Activated CD8-positive, alpha-beta memory T cell treated with anti-CD3 and anti-CD28 coated beads, Interleukin-2, amount 50 U/mL, for 1 hour (primary cell): Measurements from ENCODE around the gene PVALEF.

Source experiments
- DNase-seq: peaks from one replicate; pipeline ENCODE4 v3.0.0-alpha.2; 2020; ENCODE audit errors: extremely low read depth

The PVALEF gene

DNA sequence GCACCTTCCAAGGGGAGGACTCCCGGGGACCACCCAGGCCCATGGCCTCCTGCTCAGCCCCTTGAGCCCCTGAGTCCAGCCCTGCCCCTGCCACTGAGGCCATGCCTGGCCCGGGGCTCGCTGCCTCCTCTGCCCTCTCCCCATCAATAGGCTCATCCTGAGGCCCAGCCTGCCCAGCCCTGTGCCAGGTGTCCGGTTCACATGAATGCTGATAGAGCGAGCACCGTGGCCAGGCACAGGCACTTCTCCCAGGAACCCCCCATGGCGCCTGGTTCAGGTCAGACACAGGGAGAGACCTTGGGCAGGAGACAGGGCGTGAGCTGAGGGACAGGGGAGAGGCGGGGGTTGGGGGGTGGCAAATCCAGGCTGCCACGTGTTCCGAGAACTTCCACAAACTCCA lies 2.8 kb upstream of the PVALEF start:
- DNase-seq, result no peak

DNA sequence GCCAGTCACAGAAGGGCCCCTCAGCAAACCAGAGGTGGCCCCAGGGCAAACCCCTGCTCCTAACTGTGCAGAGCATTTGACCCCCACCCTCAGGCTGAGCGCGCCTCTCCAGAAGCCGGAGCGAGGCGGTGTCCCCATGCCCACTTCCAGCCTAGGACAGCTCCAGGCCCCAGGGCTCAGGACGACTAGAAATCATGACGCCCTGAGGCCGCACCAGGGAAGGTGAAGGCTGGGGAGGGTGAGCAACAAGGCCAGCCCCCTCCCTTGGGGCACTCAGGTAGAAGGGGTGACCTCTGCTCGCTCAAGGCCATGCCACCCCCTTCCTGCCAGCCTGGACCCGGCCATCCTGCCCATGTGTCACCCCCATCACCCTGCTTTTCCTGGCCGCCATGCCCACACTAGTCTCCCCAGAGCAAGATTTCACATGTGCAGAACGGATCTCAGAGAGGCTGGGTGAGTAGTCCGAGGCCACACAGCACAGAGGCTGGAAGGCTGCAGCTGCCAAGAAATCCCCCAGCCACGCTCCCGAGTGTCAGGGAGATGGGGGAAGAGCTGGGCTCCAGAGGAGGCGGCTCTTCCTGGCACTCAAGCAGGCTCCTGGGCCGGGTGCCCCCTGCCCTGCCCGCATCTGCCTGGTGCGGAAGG lies 2.1 kb upstream of the PVALEF start:
- no peak for DNase-seq

DNA sequence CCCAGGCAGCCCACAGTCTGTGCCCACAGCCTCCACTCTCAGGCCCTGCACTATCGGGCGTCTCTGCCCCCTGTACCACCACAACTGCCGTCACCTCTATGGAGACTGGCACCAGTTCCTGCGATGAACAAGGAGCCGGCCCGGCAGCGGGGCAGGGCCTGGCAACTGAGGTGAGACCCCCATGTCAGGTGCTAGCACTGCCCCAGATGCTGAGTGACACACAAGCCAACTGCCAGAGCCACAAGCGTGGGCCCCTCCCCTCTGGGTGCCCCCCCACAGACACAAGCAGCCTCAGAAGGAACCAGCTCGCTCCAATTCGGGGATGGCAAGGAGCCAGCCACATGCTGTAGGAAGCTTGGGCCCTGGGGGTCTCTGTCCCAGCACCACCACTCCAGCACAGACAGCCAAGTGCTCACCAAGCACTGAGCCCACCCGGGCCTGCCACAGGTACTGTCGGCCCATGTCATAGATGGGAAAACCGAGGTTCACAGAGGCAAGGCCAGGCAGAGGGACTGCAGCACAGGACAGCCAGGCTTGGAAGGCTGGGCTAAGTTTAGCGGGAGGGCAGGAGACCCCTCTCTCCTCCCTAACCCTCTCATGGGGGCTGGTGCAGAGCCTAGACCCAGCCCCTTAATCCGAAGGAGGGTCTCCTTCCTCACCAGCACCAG lies 1.5 kb upstream of the PVALEF start:
- DNase-seq, result no peak

DNA sequence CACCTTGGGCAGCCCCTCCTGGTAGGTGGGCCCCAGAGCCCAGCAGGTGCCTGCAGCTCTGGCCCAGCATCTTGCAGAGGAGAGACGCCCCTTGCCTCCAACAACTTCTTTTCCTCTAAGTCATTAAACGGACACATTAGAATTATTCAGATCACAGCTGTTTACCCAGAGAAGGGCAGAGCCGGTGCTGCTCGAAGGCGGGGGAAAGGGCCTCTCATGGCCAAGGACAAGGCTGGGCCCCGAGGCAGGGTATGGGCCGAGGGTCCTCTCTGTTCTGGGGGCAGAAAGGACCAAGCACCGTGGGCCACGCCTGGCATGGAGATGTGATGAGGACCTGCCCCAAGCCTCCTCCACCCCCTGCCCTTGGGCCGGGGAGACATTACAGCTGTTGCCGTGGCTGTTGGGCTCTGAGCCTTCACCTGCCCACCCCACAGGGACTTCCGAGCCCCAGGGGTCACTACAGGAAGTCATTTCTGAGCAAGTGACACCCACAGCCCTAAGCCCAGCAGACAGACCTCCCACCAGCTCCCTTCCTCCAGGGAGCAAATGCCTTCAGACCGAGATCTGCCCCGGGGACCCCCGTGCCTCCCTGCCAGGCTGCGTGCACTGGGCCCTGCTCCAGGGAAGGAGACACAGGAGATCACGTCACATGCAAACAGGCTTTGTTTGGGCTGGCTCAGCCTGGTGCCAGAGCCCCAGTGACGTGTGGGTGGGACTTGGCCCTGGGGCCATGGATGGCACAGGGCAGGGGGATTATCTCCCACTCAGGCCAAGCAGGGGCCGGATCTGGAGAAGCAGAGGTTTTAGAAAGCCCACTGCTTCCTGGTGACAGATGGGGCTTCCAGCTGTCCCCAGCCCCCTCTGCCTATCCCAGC lies 699 bp upstream of the PVALEF start:
- DNase-seq, result no peak

DNA sequence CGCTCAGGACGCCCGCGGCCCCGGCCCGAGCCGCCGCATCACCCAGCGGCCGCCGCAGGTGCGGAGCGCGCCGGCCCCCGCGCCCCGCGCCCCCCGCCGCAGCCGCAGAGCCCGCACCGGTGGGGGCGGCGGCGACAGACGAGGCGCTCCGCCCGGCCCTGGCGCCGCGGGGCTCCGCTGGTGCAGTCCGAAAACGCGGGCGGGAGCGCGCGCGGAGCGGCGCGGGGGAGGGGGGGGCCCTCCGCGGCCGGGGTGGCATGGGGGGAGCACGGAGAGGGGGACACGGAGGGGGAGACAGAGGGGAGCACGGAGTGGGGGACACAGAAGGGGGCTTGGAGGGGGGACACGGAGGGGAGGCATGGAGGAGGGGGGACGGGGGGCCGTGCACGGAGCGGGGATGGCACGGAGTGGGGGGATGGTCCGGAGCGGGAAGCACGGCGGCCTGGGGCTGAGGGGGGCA lies 756 bp downstream of the PVALEF start, which contains the start of gene AATK:
AATK (minus strand) TSS at position 189 of the 460 bp plus-strand sequence. CDS start 229 bp downstream, outside the sequence.
- DNase-seq, result no peak

DNA sequence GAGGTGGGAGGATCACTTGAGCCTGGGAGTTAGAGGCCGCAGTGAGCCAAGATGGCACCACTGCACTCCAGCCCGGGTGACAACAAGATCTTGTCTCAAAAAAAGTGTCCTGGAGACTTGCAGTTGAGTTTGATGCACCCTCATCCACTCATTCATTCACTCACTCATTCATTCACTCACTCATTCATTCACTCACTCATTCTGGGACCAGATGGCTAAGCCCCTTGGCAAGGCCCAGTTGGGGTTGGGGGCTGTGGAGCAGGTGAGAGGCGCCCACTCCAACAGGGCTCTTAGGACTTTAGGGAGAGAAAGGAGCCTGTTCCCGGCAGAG lies 1.9 kb downstream of the PVALEF start:
- DNase-seq, result no peak

DNA sequence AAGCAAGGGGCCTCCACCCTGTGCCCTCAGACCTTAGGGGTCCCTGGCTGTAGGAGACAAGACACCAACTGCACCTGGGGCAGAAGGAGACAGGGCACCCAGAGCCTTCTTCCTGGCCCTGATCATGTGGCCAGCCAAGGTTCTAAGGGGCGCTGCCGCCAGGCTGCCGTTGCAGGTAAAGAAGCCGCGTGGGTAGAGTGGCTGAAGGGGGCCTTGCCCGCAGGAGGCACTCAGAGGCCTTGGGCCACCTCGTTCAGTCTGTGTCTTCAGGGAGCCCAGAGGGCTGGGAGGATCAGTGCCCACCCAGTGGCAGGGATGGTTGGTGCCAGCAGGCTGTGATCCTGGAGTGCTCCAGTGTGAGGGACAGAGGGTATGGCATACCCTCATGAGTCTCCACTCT lies 2.3 kb downstream of the PVALEF start:
- DNase-seq, result no peak

DNA sequence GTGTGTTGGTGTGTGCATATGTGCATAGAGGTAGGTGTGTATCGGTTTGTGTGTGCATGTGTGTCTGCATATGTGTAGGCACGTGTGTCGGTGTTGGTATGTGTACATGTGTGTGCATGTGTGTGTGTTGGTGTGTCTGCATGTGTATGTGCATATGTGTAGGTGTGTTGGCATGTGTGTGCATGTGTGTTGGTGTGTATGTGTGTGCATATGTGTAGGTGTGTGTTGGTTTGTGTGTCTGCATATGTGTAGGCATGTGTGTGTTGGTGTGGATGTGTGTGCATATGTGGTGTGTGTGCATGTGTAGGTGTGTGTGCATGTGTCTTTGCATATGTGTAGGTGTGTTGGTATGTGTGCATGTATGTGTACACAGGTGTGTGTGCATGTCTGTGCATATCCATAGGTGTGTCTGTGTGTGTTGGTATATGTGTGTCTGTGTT lies 4.6 kb downstream of the PVALEF start:
- no peak for DNase-seq

DNA sequence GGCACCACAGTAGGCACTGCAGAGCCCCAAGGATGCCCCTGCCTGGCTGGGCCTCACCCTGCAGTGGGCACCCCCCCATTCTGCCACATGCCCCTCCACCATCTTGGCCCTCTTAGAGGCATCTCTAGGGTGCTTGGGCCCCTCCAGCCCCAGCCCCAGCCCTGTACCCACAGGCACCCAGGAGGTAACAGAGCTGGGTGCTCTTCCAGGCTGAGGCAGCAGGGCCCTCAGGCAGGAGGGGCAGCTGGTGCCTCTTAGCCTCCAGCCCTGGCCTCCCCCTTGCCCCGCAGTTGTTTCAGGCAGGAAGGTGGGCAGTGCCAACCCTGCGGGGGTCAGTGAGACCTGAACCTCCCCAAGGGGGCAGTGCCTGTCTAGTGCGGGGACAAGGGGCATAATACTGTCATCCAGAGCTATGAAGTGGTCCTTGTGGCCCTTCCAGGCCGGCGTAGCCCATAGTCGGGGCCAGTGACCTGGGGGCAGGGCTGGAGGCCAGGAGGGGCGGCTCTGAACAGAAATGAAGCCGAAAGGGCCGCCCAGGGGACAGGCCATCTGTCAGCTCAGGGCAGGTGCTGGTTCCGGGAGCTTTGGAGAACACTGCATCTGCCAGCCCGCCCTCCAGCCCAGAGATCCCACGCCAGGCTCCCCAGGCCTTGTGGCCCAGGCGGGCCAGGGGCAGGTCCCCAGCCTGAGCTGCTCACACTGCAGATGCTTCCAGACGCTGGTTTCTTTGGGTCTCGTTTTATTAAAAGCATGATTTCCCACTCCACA lies 5.6 kb downstream of the PVALEF start:
- no peak for DNase-seq

DNA sequence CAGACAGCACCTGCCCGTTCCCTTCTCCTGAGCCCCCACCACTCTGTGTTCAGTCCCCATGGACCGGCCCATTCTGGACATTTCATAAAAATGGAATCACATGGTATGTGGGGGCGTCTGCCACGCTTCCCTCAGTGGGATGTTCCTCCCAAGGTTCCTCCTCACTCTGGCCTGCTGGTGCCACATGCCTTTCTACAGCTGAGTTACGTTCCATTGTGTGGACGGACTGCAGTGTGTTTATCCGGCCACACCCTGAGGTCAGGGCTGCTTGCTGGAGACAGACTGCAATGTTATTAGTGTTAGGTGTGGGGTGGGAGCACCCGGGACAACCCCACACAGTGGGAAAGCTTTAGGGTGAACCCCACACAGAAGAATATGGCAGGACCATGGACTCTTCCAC lies 6.6 kb downstream of the PVALEF start:
- DNase-seq, result no peak

DNA sequence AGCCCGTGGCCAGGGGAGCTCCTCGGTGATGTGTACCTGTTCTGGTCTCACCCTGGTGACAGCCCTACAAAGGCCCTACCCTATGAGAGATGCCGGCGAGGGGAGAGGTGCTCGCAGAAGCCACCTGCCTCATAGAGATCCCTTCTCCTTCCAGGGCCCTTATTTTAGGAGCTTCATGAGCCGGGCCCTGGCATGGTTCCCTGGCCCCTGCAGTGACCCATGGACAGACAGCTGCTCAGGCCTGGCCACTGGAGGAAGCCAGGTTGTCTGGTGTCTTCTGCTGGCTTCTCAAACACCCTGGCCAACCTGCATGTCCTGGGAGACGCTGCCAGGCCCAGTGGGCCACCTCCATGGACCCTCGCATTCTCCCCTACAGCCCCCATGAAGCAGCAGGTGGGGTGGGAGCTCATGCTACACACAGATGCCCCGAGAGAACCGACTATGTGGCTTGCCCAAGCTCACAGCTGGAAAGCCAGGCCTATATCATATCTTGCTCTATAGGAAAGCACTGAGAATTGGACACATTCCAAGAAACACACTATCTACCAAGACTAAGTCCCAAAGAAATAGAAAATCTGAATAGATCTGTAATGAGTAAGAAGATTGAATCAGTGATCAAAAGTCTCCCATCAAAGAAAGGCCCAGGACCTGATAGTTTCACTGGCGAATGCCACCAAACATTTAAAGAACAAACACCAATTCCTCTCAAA lies 7.9 kb downstream of the PVALEF start:
- no peak for DNase-seq

DNA sequence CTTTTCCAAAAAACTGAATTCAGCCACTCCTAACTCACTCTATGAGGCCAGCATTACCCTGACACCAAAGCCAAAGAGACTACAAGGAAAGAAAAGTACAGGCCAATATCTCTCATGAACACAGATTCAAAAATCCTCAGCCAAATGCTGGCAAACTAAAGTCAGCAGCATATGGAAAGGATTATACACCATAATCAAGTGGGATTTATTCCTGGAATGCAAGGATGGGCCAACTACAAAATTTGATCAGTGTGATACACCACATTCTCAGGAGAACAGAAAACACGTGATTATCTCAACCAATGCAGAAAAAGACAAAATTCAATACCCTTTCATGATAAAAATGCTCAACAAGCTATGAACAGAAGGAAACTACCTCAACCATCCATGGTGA lies 8.5 kb downstream of the PVALEF start:
- DNase-seq, result no peak

DNA sequence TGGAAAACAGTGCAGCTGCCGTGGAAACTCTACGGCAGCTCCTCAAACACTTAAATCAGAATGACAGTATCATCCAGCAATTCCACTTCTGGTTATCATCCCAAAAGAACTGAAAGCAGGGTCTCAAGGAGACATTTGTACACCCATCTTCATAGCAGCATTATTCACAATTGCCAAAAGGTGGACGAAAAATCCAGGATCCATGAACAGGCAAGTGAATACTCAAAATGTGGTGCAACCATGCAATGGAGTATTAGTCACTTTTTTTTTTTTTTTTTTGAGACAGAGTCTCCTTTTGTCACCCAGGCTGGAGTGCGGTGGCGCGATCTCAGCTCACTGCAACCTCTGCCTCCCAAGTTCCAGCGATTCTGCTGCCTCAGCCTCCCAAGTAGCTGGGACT lies 11.4 kb downstream of the PVALEF start:
- no peak for DNase-seq

DNA sequence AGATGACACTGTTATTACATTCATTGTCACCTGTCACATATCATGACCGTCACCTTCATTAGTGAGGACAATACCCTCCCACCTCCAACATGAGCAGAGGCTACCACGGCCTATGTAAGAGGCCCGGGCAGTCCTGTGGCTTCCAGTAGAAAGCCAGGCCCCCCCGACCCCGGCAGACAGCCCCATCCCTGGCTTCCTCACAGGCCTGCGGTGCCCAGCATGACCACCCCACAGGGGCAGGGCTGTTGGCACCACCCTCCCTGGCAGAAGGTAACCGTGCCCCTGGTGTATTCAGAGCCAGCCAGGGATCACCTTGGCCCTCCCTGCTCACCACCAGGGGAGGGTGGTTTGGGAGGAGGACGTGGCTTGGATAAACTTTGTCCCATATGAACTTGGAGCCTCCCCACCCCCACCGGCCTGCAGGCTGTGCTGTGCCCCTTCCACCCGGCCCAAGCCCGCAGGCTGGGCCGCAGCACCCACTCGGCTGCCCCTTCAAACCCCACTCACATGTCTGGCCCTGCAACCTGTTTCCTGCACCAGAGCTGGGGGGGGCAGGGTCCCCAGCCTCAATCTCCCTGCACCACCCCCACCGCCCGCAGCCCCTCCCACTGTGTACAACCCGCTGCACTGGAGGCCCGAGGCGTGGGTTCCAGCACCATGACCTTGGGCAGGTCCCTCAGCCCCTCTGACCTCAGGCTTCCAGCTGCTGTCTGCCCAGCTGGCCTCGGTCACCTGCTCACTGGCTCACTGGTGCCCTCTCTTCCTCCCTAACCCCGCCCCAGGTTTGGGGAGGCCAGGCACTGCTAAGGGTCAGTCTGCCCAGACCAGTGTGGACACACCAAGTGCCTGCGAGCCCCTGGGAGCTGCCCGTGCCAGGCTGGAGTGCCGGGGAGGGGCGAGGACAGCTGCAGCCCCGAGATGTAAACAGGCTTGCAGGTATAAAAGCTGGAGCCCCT lies 13.1 kb downstream of the PVALEF start:
- no peak for DNase-seq

DNA sequence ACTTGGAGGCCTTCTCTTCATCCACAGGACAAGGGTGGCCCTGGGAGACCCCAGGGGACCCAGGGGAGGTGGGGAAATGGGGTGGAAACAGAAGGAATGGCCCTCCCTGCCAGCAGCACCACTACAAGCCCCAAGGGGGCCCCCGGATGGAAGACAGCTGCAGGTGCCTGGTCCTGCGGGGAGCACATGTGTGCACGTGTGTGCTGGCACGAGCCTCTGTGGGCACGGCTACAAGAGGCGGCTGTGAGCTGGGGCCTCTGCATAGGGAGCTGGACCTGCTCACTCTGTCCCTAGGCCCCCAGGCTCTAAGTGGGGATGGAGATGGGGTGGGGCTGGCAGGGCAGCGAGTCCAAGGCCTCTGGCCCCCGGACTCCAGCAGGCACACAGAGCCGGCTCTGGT lies 13.9 kb downstream of the PVALEF start:
- no peak for DNase-seq

DNA sequence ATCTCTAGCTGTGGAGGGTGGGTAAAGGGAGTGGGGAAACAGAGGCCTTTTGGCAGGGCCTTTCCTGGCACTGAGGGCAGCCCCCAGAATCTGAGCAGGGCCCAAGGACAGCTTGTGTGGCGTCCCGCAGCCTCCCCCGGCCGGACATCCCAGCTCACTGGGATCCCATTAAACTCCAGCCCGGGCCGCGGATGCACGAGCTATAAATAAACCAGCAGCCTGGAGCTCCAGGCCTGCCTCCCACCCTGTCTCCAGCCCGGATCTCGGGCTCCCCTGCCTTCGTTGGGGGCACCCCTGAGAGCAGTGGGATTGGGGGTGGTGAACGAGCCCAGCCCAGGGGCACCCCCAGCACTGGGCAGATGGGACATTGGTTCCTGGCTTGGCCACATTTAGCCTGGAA lies 14.6 kb downstream of the PVALEF start:
- no peak for DNase-seq

DNA sequence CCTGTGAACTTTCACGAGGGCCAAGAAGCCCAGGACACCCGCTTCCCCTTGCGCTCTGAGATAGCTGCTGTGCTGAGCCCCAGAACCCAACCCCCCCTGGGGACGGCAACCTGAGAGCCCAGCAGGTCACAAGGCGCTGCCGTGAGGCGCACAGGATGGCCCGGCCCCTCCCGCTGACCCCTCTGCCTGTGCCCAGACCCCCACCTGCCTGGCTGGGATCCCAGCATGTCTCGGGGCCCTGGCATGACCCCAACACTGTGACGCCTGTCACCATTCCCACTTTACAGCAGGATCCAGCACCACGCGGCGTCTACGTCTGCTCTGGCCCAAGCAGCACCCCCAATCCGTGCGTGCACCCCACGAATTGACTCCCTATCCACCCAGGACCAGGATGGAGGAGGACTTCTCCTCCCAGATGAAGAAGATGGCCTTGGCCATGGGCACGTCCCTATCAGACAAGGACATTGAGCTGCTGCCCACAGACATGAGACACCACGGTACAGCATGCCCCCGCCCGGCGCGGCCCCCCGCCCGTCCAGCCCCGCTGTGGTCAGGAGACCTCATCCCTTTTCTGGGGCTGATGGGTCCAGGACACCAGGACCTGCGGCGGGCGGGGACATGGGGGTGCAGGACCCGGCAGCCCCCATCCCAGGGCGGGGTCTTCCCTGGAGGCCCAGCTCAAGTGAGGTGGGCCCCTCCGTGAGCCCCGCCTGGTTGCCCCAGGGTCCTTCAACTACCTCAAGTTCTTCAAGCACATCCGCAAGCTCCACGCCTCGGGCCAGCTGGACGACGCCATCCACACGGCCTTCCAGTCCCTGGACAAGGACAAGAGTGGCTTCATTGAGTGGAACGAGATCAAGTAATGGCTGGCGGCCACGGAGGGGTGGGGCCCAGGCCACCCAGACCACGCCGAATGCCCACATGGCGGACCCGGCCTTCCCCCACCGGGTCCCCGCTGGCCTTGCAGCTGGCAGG lies 15.8 kb downstream of the PVALEF start:
- no peak for DNase-seq

DNA sequence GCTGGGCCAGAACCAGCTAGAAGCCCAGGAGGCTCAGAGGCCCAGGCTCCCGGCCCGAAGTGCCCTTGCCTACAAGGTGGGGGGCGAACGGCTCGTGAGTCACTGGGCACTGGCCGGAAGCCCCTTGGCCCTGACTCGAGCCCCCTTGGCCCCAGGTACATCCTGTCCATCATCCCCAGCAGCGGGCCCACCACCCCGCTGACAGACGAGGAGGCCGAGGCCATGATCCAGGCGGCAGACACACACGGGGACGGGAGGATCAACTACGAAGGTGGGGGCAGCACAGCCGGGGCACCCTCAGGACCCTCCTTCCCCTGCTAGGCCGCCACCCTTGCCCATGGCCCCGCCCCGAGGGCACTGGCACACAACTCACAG lies 16.5 kb downstream of the PVALEF start:
- DNase-seq, result no peak

DNA sequence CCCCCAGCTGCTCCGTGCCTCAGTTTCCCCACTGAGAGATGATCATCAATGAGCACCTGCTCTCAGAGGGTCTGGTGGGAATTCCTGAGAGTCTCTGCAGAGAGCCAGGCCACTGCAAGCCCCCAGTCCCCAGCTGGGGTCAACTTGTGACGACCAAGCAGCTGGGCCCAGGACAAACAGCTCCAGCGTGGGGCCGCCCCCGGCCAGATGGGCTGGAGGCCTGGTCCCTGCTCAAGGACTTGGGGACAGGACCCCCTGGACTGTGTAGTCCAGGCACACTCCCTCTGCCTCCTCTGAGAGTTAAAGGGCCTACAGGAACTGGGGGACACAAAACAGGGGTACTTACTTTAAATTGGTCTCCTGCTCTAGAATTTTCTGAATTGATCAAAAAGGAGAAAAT lies 17.3 kb downstream of the PVALEF start:
- DNase-seq, result no peak
